K562 (cell line): ENCODE data around the gene HIVEP2.

Source experiments
- E2F6 ChIP-seq, 2 experiments: IDR thresholded peaks; 2 replicates each; pipeline ENCODE4 v1.6.1; 2011; ENCODE audit warnings: borderline replicate concordance in 1 of 2, control low read depth in 1 of 2, low read depth in 1 of 2, low read length in 1 of 2, mild to moderate bottlenecking in 1 of 2, mixed read lengths in 1 of 2, moderate library complexity in 1 of 2; ENCODE audit not compliant: insufficient read depth in 1 of 2, insufficient read length in 1 of 2, poor library complexity in 1 of 2, severe bottlenecking in 1 of 2; ENCODE audit errors: extremely low read depth in 1 of 2
- ESRRA ChIP-seq: fragments of 450-650 bp; IDR thresholded peaks from 2 replicates; pipeline ENCODE4 v1.6.1; 2014; ENCODE audit warnings: low read depth, mild to moderate bottlenecking, moderate library complexity, borderline replicate concordance
- HMGN3 ChIP-seq: IDR thresholded peaks from 2 replicates; pipeline ENCODE4 v1.6.1; 2011; ENCODE audit warnings: borderline replicate concordance, low read depth, mild to moderate bottlenecking, mixed read lengths, low read length; ENCODE audit not compliant: insufficient read length; ENCODE audit errors: extremely low read depth
- MAX ChIP-seq: sonication (generic); formaldehyde crosslinking; IDR thresholded peaks from 2 replicates; pipeline ENCODE4 v1.9.0; 2022; ENCODE audit warnings: mild to moderate bottlenecking, missing genetic modification reagents
- NR2C1 ChIP-seq, 2 experiments: fragments of 450-650 bp; IDR thresholded peaks; 2 replicates each; pipeline ENCODE4 v1.6.1; 2017; ENCODE audit warnings: mild to moderate bottlenecking in 2 of 2, antibody characterized with exemption in 1 of 2, inconsistent platforms in 1 of 2, missing compliant biosample characterization in 1 of 2, missing genetic modification characterization in 1 of 2
- PHF20 ChIP-seq: fragments of 450-650 bp; IDR thresholded peaks from 2 replicates; pipeline ENCODE4 v1.6.1; 2018; ENCODE audit not compliant: partially characterized antibody
- RBM17 ChIP-seq: fragments of 200-400 bp; formaldehyde crosslinking; IDR thresholded peaks from 2 replicates; pipeline ENCODE4 v1.6.1; 2017; ENCODE audit warnings: low read depth, mild to moderate bottlenecking, low read length, borderline replicate concordance
- SIX5 ChIP-seq, 2 experiments: IDR thresholded peaks; 2 replicates each; pipeline ENCODE4 v1.6.1; 2011; ENCODE audit warnings: low read length in 2 of 2, borderline replicate concordance in 1 of 2, low read depth in 1 of 2, mild to moderate bottlenecking in 1 of 2, moderate library complexity in 1 of 2; ENCODE audit not compliant: insufficient read depth in 1 of 2
- SNRNP70 ChIP-seq: fragments of 200-400 bp; formaldehyde crosslinking; optimal IDR thresholded peaks from 2 replicates; pipeline ENCODE3; 2017; ENCODE audit warnings: low read depth, low read length
- ZNF274 ChIP-seq: IDR thresholded peaks from 2 replicates; pipeline ENCODE4 v1.6.1; 2011; ENCODE audit warnings: low read depth, mild to moderate bottlenecking, low read length, moderate library complexity, borderline replicate concordance
- ZNF318 ChIP-seq, 2 experiments: fragments of 450-650 bp; IDR thresholded peaks; 2 replicates each; pipeline ENCODE4 v1.6.1; 2016; ENCODE audit warnings: mild to moderate bottlenecking in 2 of 2, borderline replicate concordance in 1 of 2, low read depth in 1 of 2, moderate library complexity in 1 of 2

- no peak for TF ChIP-seq NR2C1 (IDR thresholded peaks at IDR 0.05)
- TF ChIP-seq NR2C1 (tag; IDR thresholded peaks at IDR 0.05), result no peak
- TF ChIP-seq SNRNP70, result no peak
- no peak for TF ChIP-seq SIX5 (IDR thresholded peaks at IDR 0.05; ENCODE audit: borderline replicate concordance in 1 of 2, insufficient read depth in 1 of 2, low read depth in 1 of 2, low read length in 2 of 2)
- no peak for TF ChIP-seq ZNF318 (IDR thresholded peaks at IDR 0.05; ENCODE audit: borderline replicate concordance in 1 of 2, low read depth in 1 of 2)
- no peak for TF ChIP-seq ESRRA
- no peak for TF ChIP-seq ZNF274
- TF ChIP-seq PHF20, result no peak
- TF ChIP-seq E2F6 (IDR thresholded peaks at IDR 0.05; ENCODE audit: borderline replicate concordance in 1 of 2, extremely low read depth in 1 of 2, insufficient read depth in 1 of 2, insufficient read length in 1 of 2, low read depth in 1 of 2, low read length in 1 of 2, poor library complexity in 1 of 2, severe bottlenecking in 1 of 2), result no peak
- TF ChIP-seq RBM17, result no peak
- no peak for TF ChIP-seq HMGN3
- TF ChIP-seq MAX (CRISPR knock-in tag), result no peak
These were observed 161.5 kb downstream of the HIVEP2 start for GRCh38 chr6:142783499-142783898.
